OCI-LY1 (cell line): ENCODE measurements around the gene DIAPH3.

ENCODE experiments used
- CTCF ChIP-seq: fragments of 200-600 bp; sonication (generic), shearing (Covaris generic); IDR thresholded peaks from 2 replicates; pipeline ENCODE4 v1.5.1; 2017; ENCODE audit warnings: mild to moderate bottlenecking, antibody characterized with exemption, low read length, moderate library complexity, mixed read lengths
- EZH2 ChIP-seq: fragments of 200-600 bp; sonication (generic), shearing (Covaris generic); IDR thresholded peaks from 2 replicates; pipeline ENCODE4 v1.8.0; 2017; ENCODE audit warnings: borderline replicate concordance, mixed run types, mild to moderate bottlenecking, antibody characterized with exemption, low read length, moderate library complexity, mixed read lengths

- TF ChIP-seq CTCF: no peak
- TF ChIP-seq EZH2: no peak
Measured at GRCh38 chr13:59931621-59932020, 232.1 kb downstream of the DIAPH3 start.
